ENCODE measurements around the gene BABAM2.
"Not testable (repeated sequence)": the region's sequence is repeated elsewhere in the genome, so short reads cannot be mapped to it uniquely, and the experiment has no call there.

BABAM2 gene

GRCh38 chr2:27942612-27943547 is 52.4 kb downstream of the BABAM2 start:
- DNase-seq (ENCODE audit: low read depth in 2 of 2, low spot score in 1 of 2), result no peak

DNA sequence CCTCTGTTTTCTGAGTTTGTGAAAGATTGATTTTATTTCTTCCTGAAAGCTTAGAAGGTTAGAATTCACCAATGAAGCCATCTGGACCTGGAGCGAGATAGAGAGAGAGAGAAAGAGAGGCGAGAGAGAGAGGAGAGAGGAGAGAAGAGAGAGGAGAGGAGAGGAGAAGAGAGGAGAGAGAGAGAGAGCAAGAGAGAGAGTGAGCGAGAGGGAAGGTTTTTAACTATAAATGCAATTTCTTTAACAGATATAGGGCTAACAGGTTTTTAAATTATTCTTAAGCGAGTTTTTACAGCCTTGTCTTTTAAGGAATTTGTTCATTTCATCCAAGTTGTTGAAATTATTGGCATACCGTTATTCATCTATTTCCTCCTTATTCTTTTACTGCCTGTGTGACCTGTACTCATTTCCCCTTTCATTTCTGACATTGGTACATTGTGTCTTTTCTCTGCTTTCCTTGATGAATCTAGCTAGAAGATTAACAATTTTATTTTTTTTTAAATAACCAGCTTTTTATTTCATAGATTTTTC is 56.1 kb downstream of the BABAM2 start:
- no peak for DNase-seq (ENCODE audit: low read depth in 2 of 2, low spot score in 1 of 2)

DNA sequence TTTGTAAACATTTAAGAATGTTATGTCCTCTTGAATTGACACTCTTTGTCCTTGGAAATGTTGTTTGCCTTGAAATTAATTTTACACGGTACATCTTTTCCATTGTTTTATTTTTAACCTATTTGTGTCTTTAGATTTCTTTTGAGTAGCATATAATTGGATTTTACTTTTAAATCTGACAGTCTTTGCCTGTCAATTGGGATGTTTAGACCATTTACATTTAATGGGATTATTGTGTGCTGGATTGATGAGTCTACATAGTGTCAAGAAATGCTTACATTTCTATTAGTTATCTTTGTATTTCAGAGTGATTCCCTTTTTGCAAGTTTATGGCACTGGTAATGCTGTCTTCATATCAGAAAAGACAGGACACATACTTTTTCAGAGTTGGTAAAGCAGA is 61.5 kb downstream of the BABAM2 start:
- DNase-seq (ENCODE audit: low read depth in 2 of 2, low spot score in 1 of 2), result no peak

DNA sequence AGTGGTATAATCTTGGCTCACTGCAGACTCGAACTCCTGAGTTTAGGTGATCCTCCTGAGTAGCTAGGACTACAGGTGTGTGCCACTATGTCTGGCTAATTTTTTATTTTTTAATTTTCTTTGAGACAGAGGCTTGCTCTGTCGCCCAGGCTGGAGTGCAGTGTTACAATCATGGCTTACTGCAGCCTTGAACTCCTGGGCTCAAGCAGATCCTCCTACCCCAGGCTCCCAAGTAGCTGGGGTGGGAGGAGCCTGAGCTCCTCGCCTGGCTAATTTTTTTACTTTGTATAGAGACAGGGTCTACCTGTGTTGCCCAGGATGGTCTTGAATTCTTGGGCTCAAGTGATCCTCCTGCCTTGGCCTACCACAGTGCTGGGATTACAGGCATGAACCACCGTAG is 62.5 kb downstream of the BABAM2 start:
- no peak for DNase-seq (ENCODE audit: low read depth in 2 of 2, low spot score in 1 of 2)

- DNase-seq (ENCODE audit: low read depth in 2 of 2, low spot score in 1 of 2), result no peak
Measured at GRCh38 chr2:27954221-27954673, 63.7 kb downstream of the BABAM2 start.

DNA sequence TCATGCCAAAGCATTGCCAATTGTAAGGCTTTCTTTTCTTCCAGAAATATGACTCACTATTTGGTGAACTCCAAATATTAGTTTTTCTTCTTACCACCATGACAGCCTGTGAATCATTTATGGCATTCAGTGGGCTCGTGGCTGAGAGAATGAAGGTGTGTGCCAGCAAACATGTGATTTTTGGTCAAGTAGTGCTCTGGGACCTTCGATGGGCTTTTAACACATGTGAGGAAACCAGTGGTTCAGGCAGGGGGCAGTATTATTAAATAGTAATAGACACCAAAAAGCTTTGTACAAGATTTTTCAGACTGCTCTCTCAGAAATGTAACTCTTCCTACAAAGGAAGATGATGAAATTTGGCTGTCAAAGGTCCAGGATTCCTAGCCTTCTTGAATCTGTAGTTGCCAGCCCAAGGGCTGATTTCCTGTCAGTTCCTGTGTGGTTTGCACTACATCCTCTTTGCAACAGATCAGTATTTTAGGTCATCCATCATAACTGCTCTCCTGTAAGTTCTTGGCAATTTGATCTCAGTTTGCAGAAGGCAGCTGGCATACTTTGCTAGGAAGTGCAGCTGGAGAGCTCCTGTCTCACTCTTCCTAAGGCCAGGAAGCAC is 64.3 kb downstream of the BABAM2 start:
- peak in 1 of 2 donors; percentile 7 for DNase-seq (ENCODE audit: low read depth in 2 of 2, low spot score in 1 of 2)

- no peak for DNase-seq (ENCODE audit: low read depth in 2 of 2, low spot score in 1 of 2)
Measured at GRCh38 chr2:27955384-27956161, 65.0 kb downstream of the BABAM2 start.

- DNase-seq (ENCODE audit: low read depth in 2 of 2, low spot score in 1 of 2), result no peak
Measured at GRCh38 chr2:27956888-27957287, 66.4 kb downstream of the BABAM2 start.

DNA sequence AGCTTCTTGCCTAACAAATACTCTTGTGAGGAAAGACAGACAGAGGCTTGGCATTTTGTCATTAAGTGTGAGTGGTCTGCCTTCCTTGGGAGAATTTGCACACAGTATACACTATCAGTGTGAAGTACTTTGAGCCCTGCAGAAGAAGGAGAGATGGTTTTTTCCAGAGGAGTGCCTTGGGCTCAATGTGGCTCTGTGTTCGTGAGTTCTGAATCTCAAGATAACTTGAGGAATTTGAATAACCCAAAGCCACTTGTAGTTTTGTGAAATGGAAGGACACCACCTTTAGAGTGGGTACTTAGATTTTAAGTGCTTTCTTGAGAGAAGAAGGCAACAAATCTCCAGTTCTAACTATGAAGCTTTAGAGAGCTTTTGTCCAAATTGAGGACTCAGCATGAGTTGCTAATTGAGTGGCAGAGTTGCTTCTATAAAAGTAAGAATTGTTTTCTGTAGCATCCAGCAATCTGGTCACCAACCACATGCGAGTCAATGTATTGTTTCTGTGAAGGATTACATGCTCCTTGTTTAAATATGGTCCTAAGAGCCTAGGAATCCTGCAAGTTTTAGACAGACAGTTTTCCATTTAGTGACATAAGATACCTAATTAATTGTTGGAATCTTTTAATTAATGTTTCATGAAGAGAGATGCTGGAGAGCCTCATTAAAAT is 68.3 kb downstream of the BABAM2 start:
- DNase-seq (ENCODE audit: low read depth in 2 of 2, low spot score in 1 of 2), result no peak

DNA sequence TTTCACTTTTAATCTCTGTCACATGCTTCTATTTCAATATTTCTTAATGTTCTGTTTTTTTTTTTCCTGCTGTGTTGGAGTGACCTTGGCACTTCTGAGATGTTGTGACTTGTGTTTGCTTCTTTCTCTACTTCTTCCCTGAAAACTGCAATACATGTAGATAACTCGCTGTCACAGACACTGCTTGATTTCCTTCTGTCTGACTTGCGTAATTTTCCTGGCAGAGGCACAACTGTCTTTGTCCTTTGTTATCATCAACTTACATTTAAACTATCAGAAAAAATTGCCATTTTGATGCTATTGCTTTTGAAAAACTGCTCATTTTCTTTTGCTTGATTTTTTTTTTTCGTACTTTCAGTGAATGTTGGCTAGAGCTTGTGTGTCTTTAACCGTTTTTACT is 69.0 kb downstream of the BABAM2 start:
- DNase-seq (ENCODE audit: low read depth in 2 of 2, low spot score in 1 of 2), result no peak

- DNase-seq (ENCODE audit: low read depth in 2 of 2, low spot score in 1 of 2), result no peak
Measured at GRCh38 chr2:27960237-27960912, 69.8 kb downstream of the BABAM2 start.

DNA sequence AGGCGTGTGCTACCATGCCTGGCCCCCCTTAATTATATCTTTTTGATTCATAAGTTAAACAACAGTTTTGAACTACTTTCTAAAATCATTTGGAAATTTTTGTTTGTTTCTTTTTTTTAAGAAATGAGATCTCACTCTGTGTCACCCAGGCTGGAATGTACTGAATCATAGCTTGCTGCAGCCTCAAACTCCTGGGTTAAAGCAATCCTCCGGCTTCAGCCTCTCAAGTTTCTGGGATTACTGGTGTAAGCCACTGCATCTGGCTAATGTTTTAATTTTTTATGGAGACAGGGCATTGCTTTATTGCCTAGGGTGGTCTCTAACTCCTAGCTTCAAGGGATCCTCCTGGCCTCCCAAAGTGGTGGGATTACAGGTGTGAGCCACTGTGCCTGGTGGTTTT is 71.5 kb downstream of the BABAM2 start:
- DNase-seq (ENCODE audit: low read depth in 2 of 2, low spot score in 1 of 2), result no peak

GRCh38 chr2:27963472-27963871 is 72.9 kb downstream of the BABAM2 start:
- DNase-seq (ENCODE audit: low read depth in 2 of 2, low spot score in 1 of 2), result no peak

DNA sequence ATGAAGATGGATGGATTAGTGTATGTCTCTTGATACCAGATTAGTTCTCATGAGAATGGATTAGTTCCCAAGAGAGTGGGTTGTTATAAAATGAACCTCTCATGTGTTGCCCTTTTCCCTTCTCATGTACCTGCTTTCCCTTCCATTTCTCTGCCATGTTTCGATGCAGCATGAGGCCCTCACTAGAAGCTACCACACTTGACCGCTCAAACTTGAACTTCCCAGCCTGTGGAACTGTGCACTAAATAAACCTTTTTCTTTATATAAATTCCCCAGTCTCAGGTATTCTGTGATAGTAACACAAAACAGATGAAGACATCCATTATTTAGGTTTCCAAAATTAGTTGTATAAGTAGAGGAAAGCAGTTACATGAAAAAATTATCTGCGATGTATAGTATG is 73.5 kb downstream of the BABAM2 start:
- no peak for DNase-seq (ENCODE audit: low read depth in 2 of 2, low spot score in 1 of 2)

GRCh38 chr2:27965841-27966240 is 75.3 kb downstream of the BABAM2 start:
- no peak for DNase-seq (ENCODE audit: low read depth in 2 of 2, low spot score in 1 of 2)

- no peak for DNase-seq (ENCODE audit: low read depth in 2 of 2, low spot score in 1 of 2)
Measured at GRCh38 chr2:27966466-27966865, 75.9 kb downstream of the BABAM2 start.

DNA sequence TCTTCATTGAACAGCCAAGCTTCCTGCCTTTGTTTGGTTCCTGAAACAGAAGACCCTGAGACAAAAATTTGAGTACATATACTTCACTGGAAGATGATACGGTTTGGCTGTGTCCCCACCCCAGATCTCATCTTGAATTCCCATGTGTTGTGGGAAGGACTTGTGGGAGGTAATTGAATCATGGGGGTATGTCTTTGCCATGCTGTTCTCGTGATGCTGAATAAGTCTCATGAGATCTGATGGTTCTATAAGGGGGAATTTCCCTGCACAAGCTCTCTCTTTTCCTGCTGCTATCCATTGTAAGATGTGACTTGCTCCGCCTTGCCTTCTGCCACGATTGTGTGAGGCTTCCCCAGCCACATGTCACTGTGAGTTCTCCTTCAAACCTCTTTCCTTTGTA is 76.5 kb downstream of the BABAM2 start:
- no peak for DNase-seq (ENCODE audit: low read depth in 2 of 2, low spot score in 1 of 2)

- DNase-seq (ENCODE audit: low read depth in 2 of 2, low spot score in 1 of 2), result not testable (repeated sequence)
Measured at GRCh38 chr2:27968045-27968444, 77.5 kb downstream of the BABAM2 start.

DNA sequence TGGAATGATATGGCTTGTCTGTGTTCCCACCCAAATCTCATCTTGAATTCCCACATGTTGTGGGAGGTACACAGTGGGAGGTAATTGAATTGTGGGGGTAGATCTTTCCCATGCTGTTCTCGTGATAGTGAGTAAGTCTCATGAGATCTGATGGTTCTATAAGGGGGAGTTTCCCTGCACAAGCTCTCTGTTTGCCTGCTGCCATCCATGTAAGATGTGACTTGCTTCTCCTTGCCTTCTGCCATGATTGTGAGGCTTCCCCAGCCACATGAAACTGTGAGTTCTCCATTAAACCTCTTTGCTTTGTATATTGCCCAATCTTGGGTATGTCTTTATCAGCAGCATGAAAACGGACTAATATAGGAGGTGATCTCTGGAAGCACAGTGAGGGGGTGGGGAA is 78.4 kb downstream of the BABAM2 start:
- DNase-seq (ENCODE audit: low read depth in 2 of 2, low spot score in 1 of 2), result not testable (repeated sequence)

- no peak for DNase-seq (ENCODE audit: low read depth in 2 of 2, low spot score in 1 of 2)
Measured at GRCh38 chr2:27972311-27972710, 81.8 kb downstream of the BABAM2 start.

Data from stimulated activated CD8-positive, alpha-beta memory T cell treated with anti-CD3 and anti-CD28 coated beads, Interleukin-4, amount 100 ng/mL, for 4 hours (primary cell).